ENCODE results near the gene CACNA1C.

GRCh38 chr12:2523317-2523716 lies 470.5 kb downstream of the CACNA1C start:
- no peak for TF ChIP-seq EZH2 (IDR thresholded peaks at IDR 0.05; ENCODE audit: borderline replicate concordance, control insufficient read depth, low read depth, low read length)
- no peak for TF ChIP-seq POLR2AphosphoS5 (IDR thresholded peaks at IDR 0.05; ENCODE audit: low read length)
- no peak for TF ChIP-seq NFYB (IDR thresholded peaks at IDR 0.05; ENCODE audit: insufficient read depth, low read depth, low read length)
- TF ChIP-seq, protein P1, sequence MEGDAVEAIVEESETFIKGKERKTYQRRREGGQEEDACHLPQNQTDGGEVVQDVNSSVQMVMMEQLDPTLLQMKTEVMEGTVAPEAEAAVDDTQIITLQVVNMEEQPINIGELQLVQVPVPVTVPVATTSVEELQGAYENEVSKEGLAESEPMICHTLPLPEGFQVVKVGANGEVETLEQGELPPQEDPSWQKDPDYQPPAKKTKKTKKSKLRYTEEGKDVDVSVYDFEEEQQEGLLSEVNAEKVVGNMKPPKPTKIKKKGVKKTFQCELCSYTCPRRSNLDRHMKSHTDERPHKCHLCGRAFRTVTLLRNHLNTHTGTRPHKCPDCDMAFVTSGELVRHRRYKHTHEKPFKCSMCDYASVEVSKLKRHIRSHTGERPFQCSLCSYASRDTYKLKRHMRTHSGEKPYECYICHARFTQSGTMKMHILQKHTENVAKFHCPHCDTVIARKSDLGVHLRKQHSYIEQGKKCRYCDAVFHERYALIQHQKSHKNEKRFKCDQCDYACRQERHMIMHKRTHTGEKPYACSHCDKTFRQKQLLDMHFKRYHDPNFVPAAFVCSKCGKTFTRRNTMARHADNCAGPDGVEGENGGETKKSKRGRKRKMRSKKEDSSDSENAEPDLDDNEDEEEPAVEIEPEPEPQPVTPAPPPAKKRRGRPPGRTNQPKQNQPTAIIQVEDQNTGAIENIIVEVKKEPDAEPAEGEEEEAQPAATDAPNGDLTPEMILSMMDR (IDR thresholded peaks at IDR 0.05 in 2 of 3, conservative IDR thresholded peaks at IDR 0.05 in 1 of 3; ENCODE audit: control insufficient read depth in 2 of 3, extremely low read depth in 1 of 3, insufficient read depth in 1 of 3, low read depth in 3 of 3, low read length in 3 of 3), result no peak

Data from GM12878 (cell line).